GM18870 (cell line): ENCODE data around the gene UBE2G1.
"Not testable (repeated sequence)": the region's sequence is repeated elsewhere in the genome, so short reads cannot be mapped to it uniquely, and the experiment has no call there.

Experiments used
- ATAC-seq: cut with Tn5 transposase; IDR thresholded peaks from one replicate; pipeline ENCODE4 v1.9.1; 2021; ENCODE audit warnings: moderate library complexity; ENCODE audit not compliant: unreplicated experiment

The UBE2G1 gene

GRCh38 chr17:4255271-4255670 is 111.2 kb downstream of the UBE2G1 start:
- ATAC-seq = not testable (repeated sequence)

GRCh38 chr17:4250887-4251286 is 115.6 kb downstream of the UBE2G1 start:
- no peak for ATAC-seq

- no peak for ATAC-seq
Observed at GRCh38 chr17:4249452-4250029, 116.9 kb downstream of the UBE2G1 start.

DNA sequence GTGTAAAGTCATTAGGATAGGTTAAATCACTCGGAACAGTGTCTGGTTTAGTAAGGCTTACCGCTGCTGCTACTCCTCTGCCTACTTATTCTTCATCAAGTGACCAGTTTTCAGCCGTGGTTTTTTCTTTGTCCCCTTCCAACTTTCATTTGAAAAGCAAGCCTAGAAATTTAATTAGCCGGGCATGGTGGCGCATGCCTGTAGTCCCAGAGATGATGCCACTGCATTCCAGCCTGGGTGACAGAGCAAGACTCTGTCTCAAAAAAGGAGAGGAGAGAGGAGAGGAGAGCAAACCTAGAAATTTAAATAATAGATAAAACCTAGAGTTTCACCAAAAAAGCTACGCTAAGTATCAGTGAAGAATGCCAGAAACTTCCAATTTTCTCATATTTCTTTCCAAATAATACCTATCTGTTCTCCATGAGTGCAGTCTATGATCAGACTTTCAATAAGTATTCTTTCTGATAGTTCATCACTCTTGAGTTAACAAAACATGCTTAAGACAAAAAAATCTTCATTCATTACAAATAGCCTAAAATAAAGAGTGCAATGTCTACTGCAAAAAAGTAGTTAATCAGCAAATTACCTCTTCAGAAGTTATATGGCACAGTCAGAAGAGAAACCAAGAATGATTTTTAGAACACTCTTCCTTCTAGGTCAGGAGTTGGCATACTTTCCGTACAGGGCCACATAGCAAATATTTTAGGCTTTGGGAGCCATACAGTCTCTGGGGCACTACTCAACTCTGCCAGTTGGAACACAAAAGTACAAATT is 117.8 kb downstream of the UBE2G1 start:
- ATAC-seq = no peak

GRCh38 chr17:4247971-4248388 is 118.5 kb downstream of the UBE2G1 start:
- no peak for ATAC-seq

- no peak for ATAC-seq
Observed at GRCh38 chr17:4247361-4247970, 119.0 kb downstream of the UBE2G1 start.

GRCh38 chr17:4246674-4247073 is 119.8 kb downstream of the UBE2G1 start:
- ATAC-seq = no peak

DNA sequence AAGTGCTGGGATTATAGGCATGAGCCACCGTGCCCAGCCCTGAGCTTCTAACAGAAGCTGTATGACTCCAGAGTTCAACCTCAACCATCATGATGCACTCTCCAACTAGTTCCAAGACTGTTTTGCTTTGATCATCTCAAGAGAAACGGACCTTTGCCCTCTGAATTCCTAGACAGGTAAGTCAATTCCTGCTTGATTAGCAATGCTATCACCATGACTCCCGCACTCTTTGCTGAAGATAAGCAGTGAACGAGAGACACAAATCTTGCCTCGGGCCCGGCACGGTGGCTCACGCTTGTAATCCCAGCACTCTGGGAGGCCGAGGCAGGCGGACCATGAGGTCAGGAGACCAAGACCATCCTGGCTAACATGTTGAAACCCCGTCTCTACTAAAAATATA is 124.9 kb downstream of the UBE2G1 start:
- no peak for ATAC-seq

DNA sequence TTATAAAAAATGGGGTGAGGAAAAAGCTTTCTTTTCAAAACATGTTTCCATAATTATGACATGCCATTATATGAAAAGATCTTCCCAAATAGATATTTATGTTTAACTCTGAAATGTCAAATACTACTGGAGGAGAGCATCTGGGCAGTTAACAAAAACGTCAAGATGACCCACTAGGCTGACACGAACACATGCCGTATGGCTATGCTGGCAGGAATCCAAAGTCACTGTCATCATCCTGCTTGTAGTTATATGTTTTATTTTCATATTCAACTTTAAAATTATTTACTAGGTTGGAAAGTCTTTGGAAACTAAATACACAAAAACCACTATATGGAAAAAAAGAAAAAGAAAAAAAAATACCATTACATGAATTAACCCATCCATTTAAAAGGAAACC is 130.0 kb downstream of the UBE2G1 start:
- ATAC-seq = no peak

DNA sequence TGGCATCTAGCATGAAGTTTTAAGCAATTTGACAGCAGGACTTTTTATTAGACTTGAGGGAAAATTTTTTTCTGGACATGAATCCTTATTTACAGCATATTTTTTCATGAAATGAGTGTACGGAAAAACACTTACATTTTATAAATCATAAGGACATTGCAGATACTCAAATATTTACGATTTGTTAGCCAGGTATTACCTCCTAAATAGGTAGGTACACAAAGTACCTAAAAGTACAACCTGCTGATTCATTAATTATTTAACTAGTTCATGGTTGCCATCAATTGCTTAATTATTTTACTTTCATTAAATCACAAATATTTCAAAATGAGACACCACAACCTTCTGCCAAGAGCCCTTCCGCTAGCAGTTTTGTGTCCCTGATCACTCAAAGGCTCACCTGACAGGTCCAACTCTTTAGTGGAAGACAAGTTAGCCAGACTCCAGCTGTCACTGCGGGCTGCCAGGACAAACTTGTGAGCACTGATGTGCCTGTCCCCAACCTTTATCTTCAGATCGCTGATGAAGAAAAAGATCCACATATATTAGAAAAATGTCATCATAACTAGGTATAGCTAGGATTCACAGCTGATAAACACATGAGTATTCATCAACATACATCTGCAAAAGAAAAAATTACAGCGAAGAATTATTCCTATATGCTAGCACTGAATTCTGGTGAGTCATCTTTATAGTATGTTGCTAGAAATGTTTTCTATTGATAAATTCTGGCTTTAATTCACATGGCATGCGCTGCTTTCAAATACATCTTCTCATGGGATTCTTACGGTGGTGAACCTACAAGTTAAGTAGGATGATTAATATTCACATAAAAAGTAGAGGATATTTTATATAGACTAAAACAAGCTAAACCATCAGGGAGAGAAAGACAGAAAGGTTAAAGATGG is 130.8 kb downstream of the UBE2G1 start:
- no peak for ATAC-seq

DNA sequence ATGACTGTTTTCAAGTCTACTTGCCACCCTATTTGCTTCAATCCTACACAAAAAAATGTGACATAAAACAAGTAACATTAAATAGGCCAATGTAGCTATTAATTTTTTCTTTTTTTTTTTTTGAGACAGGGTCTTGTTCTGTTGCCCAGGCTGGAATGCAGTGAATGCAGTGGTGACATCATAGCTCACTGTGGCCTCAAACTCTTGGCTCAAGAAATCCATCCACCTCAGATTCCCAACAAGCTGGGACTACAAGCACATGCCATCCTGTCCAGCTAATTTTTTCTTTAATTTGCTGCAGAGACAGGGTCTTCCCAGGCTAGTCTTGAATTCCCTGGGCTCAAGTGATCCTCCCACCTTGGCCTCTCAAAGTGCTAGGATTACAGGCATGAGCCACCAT is 132.1 kb downstream of the UBE2G1 start:
- ATAC-seq = no peak

- no peak for ATAC-seq
Observed at GRCh38 chr17:4233668-4234258, 132.7 kb downstream of the UBE2G1 start.

GRCh38 chr17:4232168-4232813 is 134.2 kb downstream of the UBE2G1 start:
- no peak for ATAC-seq

DNA sequence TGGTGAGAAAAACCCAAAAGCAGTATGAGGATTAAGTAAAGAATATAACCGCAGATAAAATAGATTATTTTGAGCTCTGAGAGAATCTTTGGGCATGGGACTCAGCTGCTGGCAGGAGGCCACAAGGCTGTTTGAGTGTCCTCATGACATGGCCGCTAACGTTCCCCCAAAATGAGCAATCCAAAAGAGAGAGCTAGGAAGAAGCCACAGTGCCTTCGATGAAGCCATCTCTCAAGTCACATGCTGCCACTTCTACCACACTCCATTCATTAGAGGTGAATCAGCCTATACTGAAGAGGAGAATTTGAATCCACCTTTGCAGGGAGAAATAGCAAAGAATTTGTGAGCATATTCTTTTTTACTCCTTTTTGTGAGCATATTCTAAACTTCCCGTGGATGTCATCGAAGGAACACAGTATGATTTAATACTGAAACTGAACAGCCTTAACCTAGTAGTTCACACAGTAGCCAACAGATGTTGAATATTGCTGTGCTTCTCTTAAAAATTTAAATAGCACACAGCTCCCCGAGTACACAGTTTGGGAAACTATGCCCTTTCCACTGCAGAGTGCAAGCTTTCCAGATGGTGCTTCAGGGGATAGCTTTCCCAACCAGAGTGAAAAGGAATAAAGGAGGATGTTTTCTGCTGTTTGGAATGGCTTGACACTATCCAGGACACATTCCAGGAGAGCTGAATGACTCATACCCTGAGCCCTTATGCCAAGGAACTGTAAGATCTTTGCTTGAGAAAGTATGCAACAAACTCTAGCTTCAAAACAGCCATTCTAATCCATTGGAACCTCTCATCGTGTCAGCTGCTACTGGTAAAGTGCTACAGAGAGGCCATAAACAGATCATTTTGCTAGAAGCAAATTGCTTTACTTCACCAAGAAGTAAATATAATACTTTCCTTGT is 136.6 kb downstream of the UBE2G1 start:
- no peak for ATAC-seq

GRCh38 chr17:4221899-4222659 is 144.4 kb downstream of the UBE2G1 start:
- no peak for ATAC-seq

GRCh38 chr17:4221163-4221562 is 145.3 kb downstream of the UBE2G1 start:
- ATAC-seq = no peak

- ATAC-seq = no peak
Observed at GRCh38 chr17:4220655-4221054, 145.8 kb downstream of the UBE2G1 start.
